HepG2 (cell line): ENCODE data around the gene VDAC1. TPM values are rescaled to one million over a fixed set of nuclear protein-coding genes. Genes with fewer than 3 reads are reported as not detected.
A peak's percentile ranks its signal among the peaks of the same experiment; 100 is the strongest.

Experiments
- DNMT1 ChIP-seq: sonication (generic); formaldehyde crosslinking; IDR thresholded peaks from 2 replicates; pipeline ENCODE4 v1.5.1; 2020; ENCODE audit warnings: mild to moderate bottlenecking, missing genetic modification reagents
- FOSL1 ChIP-seq: sonication (generic); formaldehyde crosslinking; IDR thresholded peaks from 2 replicates; pipeline ENCODE4 v1.9.0; 2021; ENCODE audit warnings: missing genetic modification reagents, borderline replicate concordance
- JARID2 ChIP-seq: sonication (generic); formaldehyde crosslinking; IDR thresholded peaks from 2 replicates; pipeline ENCODE4 v1.8.1; 2023; ENCODE audit warnings: missing genetic modification reagents, inconsistent platforms; ENCODE audit not compliant: insufficient replicate concordance
- MAF1 ChIP-seq: sonication (generic); formaldehyde crosslinking; IDR thresholded peaks from 2 replicates; pipeline ENCODE4 v1.5.0; 2020; ENCODE audit warnings: missing genetic modification reagents, borderline replicate concordance
- MBD4 ChIP-seq: IDR thresholded peaks from 2 replicates; pipeline ENCODE4 v1.6.1; 2012; ENCODE audit warnings: low read length, inconsistent platforms, borderline replicate concordance
- PAX8 ChIP-seq: sonication (generic); formaldehyde crosslinking; IDR thresholded peaks from 2 replicates; pipeline ENCODE4 v1.8.0; 2022; ENCODE audit warnings: mild to moderate bottlenecking, missing genetic modification reagents, borderline replicate concordance
- RELA ChIP-seq: sonication (generic); formaldehyde crosslinking; IDR thresholded peaks from 2 replicates; pipeline ENCODE4 v1.4.0; 2020; ENCODE audit warnings: missing genetic modification reagents
- SCMH1 ChIP-seq: sonication (generic); formaldehyde crosslinking; IDR thresholded peaks from 2 replicates; pipeline ENCODE4 v1.9.0; 2021; ENCODE audit warnings: missing genetic modification reagents, mild to moderate bottlenecking, borderline replicate concordance
- SRSF9 ChIP-seq: fragments of 200-400 bp; formaldehyde crosslinking; IDR thresholded peaks from 2 replicates; pipeline ENCODE4 v1.6.1; 2018; ENCODE audit warnings: borderline replicate concordance, mild to moderate bottlenecking, low read depth, low read length; ENCODE audit not compliant: insufficient read depth, poor library complexity, severe bottlenecking
- ZNF24 ChIP-seq: fragments of 450-650 bp; IDR thresholded peaks from 2 replicates; pipeline ENCODE4 v1.6.1; 2017; ENCODE audit warnings: antibody characterized with exemption, mild to moderate bottlenecking
- ZNF557 ChIP-seq: sonication (generic); formaldehyde crosslinking; IDR thresholded peaks from 2 replicates; pipeline ENCODE4 v1.4.0; 2020; ENCODE audit warnings: missing genetic modification reagents
- ZNF589 ChIP-seq: sonication (generic); formaldehyde crosslinking; conservative IDR thresholded peaks from 2 replicates; pipeline ENCODE4 v1.8.0; 2022; ENCODE audit warnings: mild to moderate bottlenecking, moderate library complexity, missing genetic modification reagents
- ZNF720 ChIP-seq: sonication (generic); formaldehyde crosslinking; IDR thresholded peaks from 2 replicates; pipeline ENCODE4 v1.4.0; 2020; ENCODE audit warnings: missing genetic modification reagents
- ZNF883 ChIP-seq: sonication (generic); formaldehyde crosslinking; IDR thresholded peaks from 2 replicates; pipeline ENCODE4 v1.5.1; 2020; ENCODE audit warnings: mild to moderate bottlenecking, missing genetic modification reagents; ENCODE audit errors: not compliant biosample characterization
- ZSCAN31 ChIP-seq: sonication (generic); formaldehyde crosslinking; IDR thresholded peaks from 2 replicates; pipeline ENCODE4 v1.5.0; 2020; ENCODE audit warnings: low read depth, mild to moderate bottlenecking, missing genetic modification reagents
- polyA plus RNA-seq, 8 experiments: library from polyadenylated mRNA; depleted of rRNA in 3 of 8; stranded (reverse) in 7 of 8; unstranded in 1 of 8; fragments of >200 nt; fragmentation: Illumina TruSeq in 4 of 8; extraction: Trizol in 4 of 8; gene quantifications; 2 replicates each; pipeline versions ENCODE4 v1.2.1 to v1.2.3, GENCODE V29; 2011 to 2016; ENCODE audit warnings: low read depth in 4 of 8, missing spikeins in 1 of 8, mixed read lengths in 1 of 8; ENCODE audit not compliant: insufficient read depth in 1 of 8
- total RNA-seq, 5 experiments: library from RNA; depleted of rRNA; stranded (reverse); fragments of >200 nt; fragmentation: Illumina TruSeq; extraction: Trizol; gene quantifications; 2 replicates each; pipeline ENCODE4 v1.2.3, GENCODE V29; 2016; ENCODE audit warnings: low read depth in 1 of 5
- TF ChIP-seq, protein P1 (sequence below): sonication (generic); formaldehyde crosslinking; IDR thresholded peaks from 2 replicates; pipeline ENCODE4 v1.4.0; 2020; ENCODE audit warnings: missing genetic modification reagents
- TF ChIP-seq, protein P2 (sequence below): sonication (generic); formaldehyde crosslinking; IDR thresholded peaks from 2 replicates; pipeline ENCODE4 v1.5.1; 2020; ENCODE audit warnings: missing genetic modification reagents, mild to moderate bottlenecking, borderline replicate concordance
- TF ChIP-seq, protein P3 (sequence below): sonication (generic); formaldehyde crosslinking; IDR thresholded peaks from 2 replicates; pipeline ENCODE4 v1.8.0; 2022; ENCODE audit warnings: missing genetic modification reagents, low read depth, mild to moderate bottlenecking, borderline replicate concordance
- TF ChIP-seq, protein P4 (sequence below): IDR thresholded peaks from 2 replicates; pipeline ENCODE4 v1.6.1; 2018; ENCODE audit warnings: missing genetic modification reagents, mild to moderate bottlenecking, missing compliant biosample characterization
- TF ChIP-seq, protein P5 (sequence below): IDR thresholded peaks from 2 replicates; pipeline ENCODE4 v1.6.1; 2016

VDAC1 gene
- total and polyA plus RNA-seq, 2 of the 13 experiments (the other 11 are each of a cell fraction or from before 2014, with no cell fraction given): 112 to 380 TPM

DNA sequence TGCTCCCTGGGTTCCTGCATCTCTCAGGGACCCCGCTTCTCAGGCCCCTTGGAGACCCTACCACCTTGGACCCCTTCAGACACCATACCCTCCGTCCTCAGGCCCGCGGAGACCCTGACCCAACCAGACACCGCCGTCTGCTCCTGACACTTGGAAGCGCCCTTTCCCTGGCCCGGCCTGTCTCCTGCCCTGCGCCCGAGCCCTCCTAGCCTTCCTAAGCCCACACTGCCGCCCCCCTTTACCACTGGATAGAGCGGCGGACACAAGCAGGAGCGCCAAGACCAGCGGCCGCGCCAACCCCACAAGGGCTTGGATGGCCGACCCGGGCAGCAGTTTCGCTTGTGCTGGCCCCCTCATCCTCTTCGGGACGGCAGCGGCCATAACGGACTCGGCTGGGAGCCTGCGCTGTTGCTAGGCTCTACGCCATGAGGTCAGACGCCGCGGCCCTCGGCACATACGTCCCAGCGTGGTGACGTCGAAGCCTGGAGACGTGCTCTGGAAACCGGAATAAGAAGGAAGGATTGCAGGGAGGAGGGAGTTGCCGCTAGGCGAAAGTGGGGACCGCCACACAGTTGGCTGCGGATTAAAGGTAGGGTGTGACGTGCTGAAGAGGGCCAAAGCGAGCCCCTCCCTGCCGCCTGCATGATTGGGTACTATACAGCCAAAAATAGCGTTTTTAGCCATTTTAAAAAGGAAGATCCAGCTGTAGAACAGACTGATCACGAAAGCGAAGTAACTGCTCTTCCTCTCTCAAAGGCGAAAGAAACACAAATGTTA is 36.4 kb downstream of the VDAC1 start, which contains the start of gene C5orf15 (continued):
- TF ChIP-seq, protein P1, sequence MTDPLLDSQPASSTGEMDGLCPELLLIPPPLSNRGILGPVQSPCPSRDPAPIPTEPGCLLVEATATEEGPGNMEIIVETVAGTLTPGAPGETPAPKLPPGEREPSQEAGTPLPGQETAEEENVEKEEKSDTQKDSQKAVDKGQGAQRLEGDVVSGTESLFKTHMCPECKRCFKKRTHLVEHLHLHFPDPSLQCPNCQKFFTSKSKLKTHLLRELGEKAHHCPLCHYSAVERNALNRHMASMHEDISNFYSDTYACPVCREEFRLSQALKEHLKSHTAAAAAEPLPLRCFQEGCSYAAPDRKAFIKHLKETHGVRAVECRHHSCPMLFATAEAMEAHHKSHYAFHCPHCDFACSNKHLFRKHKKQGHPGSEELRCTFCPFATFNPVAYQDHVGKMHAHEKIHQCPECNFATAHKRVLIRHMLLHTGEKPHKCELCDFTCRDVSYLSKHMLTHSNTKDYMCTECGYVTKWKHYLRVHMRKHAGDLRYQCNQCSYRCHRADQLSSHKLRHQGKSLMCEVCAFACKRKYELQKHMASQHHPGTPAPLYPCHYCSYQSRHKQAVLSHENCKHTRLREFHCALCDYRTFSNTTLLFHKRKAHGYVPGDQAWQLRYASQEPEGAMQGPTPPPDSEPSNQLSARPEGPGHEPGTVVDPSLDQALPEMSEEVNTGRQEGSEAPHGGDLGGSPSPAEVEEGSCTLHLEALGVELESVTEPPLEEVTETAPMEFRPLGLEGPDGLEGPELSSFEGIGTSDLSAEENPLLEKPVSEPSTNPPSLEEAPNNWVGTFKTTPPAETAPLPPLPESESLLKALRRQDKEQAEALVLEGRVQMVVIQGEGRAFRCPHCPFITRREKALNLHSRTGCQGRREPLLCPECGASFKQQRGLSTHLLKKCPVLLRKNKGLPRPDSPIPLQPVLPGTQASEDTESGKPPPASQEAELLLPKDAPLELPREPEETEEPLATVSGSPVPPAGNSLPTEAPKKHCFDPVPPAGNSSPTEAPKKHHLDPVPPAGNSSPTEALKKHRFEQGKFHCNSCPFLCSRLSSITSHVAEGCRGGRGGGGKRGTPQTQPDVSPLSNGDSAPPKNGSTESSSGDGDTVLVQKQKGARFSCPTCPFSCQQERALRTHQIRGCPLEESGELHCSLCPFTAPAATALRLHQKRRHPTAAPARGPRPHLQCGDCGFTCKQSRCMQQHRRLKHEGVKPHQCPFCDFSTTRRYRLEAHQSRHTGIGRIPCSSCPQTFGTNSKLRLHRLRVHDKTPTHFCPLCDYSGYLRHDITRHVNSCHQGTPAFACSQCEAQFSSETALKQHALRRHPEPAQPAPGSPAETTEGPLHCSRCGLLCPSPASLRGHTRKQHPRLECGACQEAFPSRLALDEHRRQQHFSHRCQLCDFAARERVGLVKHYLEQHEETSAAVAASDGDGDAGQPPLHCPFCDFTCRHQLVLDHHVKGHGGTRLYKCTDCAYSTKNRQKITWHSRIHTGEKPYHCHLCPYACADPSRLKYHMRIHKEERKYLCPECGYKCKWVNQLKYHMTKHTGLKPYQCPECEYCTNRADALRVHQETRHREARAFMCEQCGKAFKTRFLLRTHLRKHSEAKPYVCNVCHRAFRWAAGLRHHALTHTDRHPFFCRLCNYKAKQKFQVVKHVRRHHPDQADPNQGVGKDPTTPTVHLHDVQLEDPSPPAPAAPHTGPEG (CRISPR knock-in tag): no peak; the same call in 1 of the 2 replicates
- TF ChIP-seq DNMT1 (CRISPR knock-in tag): no peak
- TF ChIP-seq ZNF557: no peak
- TF ChIP-seq ZSCAN31: peak; percentile 95
- TF ChIP-seq, protein P2, sequence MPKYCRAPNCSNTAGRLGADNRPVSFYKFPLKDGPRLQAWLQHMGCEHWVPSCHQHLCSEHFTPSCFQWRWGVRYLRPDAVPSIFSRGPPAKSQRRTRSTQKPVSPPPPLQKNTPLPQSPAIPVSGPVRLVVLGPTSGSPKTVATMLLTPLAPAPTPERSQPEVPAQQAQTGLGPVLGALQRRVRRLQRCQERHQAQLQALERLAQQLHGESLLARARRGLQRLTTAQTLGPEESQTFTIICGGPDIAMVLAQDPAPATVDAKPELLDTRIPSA (CRISPR knock-in tag): no peak
- TF ChIP-seq RELA (CRISPR knock-in tag): 0 out of 2 replicates have a peak, but pooled peaks have one; percentile 32
- peak; percentile 97 for TF ChIP-seq ZNF883 (CRISPR knock-in tag)
- TF ChIP-seq, protein P3, sequence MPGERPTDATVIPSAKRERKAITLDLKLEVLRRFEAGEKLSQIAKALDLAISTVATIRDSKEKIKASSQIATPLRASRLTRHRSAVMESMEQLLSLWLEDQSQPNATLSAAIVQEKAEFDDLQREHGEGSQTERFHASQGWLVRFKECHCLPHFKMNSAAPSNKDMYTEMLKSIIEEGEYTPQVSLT (CRISPR knock-in tag): no peak
- TF ChIP-seq MAF1 (CRISPR knock-in tag): no peak
- TF ChIP-seq ZNF720 (CRISPR knock-in tag): no peak
- TF ChIP-seq FOSL1 (CRISPR knock-in tag): no peak
- TF ChIP-seq SCMH1 (CRISPR knock-in tag): no peak
- TF ChIP-seq PAX8 (CRISPR knock-in tag): peak; percentile 74; the same call in 1 of the 2 replicates
- TF ChIP-seq, protein P4, sequence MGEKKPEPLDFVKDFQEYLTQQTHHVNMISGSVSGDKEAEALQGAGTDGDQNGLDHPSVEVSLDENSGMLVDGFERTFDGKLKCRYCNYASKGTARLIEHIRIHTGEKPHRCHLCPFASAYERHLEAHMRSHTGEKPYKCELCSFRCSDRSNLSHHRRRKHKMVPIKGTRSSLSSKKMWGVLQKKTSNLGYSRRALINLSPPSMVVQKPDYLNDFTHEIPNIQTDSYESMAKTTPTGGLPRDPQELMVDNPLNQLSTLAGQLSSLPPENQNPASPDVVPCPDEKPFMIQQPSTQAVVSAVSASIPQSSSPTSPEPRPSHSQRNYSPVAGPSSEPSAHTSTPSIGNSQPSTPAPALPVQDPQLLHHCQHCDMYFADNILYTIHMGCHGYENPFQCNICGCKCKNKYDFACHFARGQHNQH (CRISPR knock-in tag): peak; percentile 71
- TF ChIP-seq SRSF9: no peak
- TF ChIP-seq, protein P5, sequence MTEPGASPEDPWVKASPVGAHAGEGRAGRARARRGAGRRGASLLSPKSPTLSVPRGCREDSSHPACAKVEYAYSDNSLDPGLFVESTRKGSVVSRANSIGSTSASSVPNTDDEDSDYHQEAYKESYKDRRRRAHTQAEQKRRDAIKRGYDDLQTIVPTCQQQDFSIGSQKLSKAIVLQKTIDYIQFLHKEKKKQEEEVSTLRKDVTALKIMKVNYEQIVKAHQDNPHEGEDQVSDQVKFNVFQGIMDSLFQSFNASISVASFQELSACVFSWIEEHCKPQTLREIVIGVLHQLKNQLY (CRISPR knock-in tag): 0 out of 2 replicates have a peak, but pooled peaks have one; percentile 39
- no peak for TF ChIP-seq MBD4
- 0 out of 2 replicates have a peak, but pooled peaks have one; percentile 47 for TF ChIP-seq ZNF589 (CRISPR knock-in tag)
- TF ChIP-seq ZNF24: no peak
- TF ChIP-seq JARID2 (CRISPR knock-in tag): no peak
